Fibroblast of skin of abdomen (primary cell): ENCODE data around the gene FAM162B.
"Not testable (repeated sequence)": the region's sequence is repeated elsewhere in the genome, so short reads cannot be mapped to it uniquely, and the experiment has no call there.

Experiments
- DNase-seq: peaks from one replicate; pipeline ENCODE4 v3.0.0-alpha.2; 2013

FAM162B gene

DNA sequence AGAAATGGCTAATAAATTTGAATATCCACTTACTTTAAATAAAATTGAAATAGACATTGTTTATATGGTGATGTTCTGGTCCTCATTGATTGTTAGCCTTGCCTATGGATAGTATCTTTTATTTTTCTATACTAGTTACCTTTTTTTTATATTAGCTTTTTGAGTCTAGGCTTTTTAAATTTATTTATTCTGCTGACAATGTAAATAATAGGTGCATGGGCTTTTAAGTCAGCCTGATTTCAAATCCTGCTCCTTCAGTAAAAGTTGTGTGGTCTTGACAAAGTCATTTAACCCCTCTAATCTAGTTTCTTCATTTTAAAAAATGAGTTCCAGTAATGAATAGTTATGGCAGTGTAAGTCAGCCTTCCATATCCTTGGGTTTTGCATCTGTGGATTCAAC lies 38.6 kb downstream of the FAM162B start:
- no peak for DNase-seq

DNA sequence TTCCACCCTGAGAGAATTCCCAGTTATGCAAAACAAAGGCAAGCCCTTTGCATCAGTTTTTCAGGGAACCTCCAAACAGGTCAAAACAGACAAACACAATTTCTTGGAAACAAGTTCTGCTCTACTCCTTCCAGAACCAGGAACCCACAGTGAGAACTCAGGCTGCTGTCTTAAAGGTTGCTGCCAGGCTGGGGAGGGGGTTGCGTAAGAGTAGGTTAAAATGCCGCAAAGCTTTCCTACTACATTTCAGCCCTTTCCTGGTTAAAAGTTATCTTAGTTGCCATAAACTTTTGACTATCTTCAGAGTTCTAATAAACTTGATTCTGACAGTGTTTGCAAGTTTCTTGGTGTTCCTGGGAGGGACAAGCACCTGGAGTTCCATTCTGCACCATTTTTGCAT lies 50.8 kb downstream of the FAM162B start:
- DNase-seq, result no peak

DNA sequence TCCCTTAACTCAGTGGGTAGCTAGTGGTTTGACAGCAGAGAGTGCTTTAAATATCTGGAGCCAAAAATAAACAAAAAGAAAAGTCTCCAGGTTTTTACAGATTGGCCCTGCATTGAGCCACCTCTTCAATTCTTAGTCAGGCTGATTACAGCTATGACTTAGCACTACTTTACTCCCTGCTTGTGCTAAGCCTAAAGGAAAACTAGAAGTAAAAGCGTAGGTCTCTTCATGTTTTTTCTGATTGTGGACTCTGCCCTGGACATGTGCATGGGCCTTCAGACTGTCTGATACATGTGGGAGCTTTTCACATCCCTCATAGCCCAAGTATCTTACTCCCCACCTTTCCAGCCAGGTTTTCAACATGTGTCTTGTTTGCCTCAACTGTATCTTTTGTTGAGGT lies 51.2 kb downstream of the FAM162B start:
- no peak for DNase-seq

DNA sequence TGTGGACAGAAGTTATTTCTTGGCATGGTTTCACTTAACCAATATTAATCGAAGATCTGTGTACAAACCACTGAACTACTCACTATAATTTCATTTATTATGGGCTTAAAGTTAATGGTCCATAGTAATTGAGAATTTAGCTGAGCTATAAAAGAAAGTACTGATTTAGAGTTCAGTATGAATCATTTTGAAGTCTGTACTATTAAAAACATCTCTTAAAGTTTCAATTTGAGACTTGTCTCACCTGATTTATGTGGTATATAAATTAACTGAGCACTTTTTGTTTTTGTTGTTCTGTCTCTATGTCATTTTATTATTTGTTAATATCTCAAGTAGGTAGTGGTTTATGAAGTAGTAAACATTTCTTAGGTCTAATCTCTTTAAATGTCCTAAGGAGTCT lies 59.6 kb downstream of the FAM162B start:
- DNase-seq, result no peak

DNA sequence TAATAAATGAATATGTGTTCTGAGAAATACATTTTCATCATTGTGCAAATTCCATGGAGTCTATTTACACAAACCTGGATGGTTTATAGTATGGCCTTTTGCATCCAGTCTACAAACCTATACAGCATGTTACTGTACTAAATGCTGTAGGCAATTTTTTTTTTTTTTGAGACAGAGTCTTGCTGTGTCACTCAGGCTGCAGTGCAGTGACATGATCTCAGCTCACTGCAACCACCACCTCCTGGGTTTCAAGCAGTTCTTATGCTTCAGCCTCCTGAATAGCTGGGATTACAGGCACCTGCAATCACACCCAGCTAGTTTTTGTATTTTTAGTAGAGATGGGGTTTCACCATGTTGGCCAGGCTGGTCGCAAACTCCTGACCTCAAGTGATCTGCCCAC lies 61.6 kb downstream of the FAM162B start:
- not testable (repeated sequence) for DNase-seq
